ENCODE data around the gene GKN1.

GRCh38 chr2:68994864-68995263, 20.4 kb downstream of the GKN1 start:
- TF ChIP-seq POLR2A (IDR thresholded peaks at IDR 0.05) (no peak), CTCF (IDR thresholded peaks at IDR 0.05) (no peak)
